ENCODE data around the gene WDR59. TPM values are rescaled to one million over a fixed set of nuclear protein-coding genes. Genes with fewer than 3 reads are reported as not detected.
A peak's percentile ranks its signal among the peaks of the same experiment; 100 is the strongest.
"Not testable (repeated sequence)": the region's sequence is repeated elsewhere in the genome, so short reads cannot be mapped to it uniquely, and the experiment has no call there.

WDR59 gene
- total RNA-seq, 1 donor = 21.7 TPM

DNA sequence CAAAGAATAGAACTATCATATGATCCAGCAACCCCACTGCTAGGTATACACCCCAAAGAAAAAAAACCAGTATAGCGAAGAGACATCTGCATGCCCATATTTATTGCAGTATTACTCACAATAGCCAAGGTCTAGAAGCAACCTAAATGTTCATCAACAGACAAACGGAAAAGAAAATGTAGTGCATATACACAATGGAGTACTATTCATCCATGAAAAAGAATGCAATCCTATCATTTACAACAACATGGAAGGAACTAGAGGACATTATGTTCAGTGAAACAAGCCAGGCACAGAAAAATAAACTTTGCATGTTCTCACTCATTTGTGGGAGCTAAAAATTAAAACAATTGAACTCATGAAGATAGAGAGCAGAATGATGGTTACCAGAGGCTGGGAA, 55.3 kb downstream of the WDR59 start:
- no peak overlapping the region for H3K4me3 ChIP-seq (ENCODE audit: low read depth, low read length)
- TF ChIP-seq, protein P1, sequence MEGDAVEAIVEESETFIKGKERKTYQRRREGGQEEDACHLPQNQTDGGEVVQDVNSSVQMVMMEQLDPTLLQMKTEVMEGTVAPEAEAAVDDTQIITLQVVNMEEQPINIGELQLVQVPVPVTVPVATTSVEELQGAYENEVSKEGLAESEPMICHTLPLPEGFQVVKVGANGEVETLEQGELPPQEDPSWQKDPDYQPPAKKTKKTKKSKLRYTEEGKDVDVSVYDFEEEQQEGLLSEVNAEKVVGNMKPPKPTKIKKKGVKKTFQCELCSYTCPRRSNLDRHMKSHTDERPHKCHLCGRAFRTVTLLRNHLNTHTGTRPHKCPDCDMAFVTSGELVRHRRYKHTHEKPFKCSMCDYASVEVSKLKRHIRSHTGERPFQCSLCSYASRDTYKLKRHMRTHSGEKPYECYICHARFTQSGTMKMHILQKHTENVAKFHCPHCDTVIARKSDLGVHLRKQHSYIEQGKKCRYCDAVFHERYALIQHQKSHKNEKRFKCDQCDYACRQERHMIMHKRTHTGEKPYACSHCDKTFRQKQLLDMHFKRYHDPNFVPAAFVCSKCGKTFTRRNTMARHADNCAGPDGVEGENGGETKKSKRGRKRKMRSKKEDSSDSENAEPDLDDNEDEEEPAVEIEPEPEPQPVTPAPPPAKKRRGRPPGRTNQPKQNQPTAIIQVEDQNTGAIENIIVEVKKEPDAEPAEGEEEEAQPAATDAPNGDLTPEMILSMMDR (IDR thresholded peaks at IDR 0.05; ENCODE audit: insufficient read depth, low read length) = no peak
- DNase-seq (ENCODE audit: low read depth) = no peak

DNA sequence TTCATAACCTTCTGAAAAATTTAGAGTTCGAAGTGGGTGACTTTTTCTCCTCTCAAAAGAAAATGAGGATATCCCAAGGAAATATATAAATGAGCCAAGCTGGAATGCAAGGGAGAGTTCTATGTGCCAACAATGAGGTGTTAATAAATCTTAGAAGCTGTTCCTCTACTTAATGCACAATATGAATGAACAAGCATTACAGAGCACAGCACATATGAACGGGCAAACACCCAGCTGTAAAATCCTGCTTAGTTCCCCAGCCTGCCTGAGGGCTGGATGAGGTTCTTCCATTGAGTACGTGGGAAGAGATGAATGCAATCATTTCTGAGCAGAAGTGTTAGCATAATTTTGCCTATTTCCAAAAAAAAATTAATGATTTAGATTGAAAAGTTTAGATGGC, 58.1 kb downstream of the WDR59 start:
- TF ChIP-seq, protein P1 (IDR thresholded peaks at IDR 0.05; ENCODE audit: insufficient read depth, low read length) = no peak
- DNase-seq (ENCODE audit: low read depth) = no peak
- H3K4me3 ChIP-seq (ENCODE audit: low read depth, low read length) = no peak overlapping the region

DNA sequence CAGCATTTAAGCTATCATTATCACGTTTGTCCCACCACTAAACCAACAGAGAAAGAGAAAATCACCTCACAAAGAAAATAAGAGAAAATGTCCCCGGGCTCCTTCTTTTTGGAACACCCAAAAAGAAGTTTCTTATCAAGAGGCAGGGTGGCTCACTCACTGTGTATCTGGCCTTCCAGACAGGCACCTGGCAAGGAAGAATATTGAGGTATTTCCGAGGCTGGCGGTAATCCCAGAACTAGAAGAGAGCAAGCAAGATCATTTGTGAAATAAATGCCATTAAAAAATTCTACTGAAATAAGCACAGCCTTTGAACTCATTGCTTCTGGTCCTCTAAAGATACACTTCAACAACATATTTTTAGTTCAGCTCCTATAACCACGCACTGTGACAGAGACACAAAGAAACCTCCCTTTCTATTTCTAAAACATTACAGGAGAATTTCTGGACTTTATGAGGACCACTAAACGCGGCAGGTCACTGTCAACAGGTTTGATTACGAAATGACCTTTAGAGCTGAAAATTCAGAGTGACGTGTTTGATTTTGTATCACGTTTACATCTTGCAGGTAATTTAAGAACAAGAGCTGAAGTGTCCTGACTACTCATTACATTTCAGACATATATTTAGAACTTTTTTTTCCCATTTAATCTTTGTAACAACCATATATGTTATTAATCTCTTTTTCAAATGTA, 61.0 kb downstream of the WDR59 start:
- no peak overlapping the region for H3K4me3 ChIP-seq (ENCODE audit: low read depth, low read length)
- TF ChIP-seq, protein P1 (IDR thresholded peaks at IDR 0.05; ENCODE audit: insufficient read depth, low read length) = no peak
- DNase-seq (ENCODE audit: low read depth) = peak; percentile 41

DNA sequence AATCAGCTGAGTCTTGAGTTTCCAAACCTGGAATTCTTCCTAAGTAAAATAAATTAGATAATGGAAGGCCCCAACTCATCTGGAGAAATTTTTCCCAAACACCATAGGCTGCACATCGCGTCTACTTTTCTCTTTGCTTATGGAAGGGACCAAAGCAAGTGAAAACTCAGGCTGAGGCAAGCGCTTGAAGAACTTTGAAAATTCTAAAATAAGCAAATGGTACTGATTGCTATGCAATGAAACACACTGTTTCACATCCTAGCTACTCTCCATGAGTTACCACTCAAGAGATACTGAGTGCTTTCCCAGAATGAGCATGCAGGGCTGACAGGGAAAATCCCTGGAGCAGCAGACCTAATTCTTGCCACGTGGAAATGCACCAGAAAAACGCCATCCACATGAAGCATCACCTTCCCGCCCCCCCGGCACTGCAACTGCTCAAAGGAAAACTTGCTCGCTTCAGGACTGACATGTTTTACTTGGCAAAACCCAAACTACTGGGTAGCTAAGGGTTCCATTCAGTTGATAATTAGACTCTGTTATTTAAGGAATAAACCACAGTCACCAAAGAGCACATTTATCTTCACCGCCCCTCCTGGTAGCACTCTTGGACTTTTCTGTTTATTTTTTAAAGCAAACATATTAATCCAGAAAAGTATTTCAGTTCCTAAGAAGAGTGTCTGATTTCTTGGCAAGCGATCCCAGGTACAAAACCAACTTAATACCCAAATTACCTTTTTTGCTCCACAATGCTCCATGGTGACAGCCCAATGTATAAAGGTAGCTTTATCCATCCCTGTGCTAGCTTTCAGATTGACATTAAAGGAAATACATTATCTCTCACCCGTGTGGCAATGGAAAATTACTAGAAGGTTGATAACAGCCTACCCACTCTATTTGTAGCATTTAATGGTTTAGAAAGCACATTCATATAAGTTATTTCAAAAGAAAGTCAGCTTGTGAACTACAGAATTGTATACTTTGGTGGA, 62.5 kb downstream of the WDR59 start:
- TF ChIP-seq, protein P1 (IDR thresholded peaks at IDR 0.05; ENCODE audit: insufficient read depth, low read length) = no peak
- peak; percentile 28 for DNase-seq (ENCODE audit: low read depth)
- no peak overlapping the region for H3K4me3 ChIP-seq (ENCODE audit: low read depth, low read length)

DNA sequence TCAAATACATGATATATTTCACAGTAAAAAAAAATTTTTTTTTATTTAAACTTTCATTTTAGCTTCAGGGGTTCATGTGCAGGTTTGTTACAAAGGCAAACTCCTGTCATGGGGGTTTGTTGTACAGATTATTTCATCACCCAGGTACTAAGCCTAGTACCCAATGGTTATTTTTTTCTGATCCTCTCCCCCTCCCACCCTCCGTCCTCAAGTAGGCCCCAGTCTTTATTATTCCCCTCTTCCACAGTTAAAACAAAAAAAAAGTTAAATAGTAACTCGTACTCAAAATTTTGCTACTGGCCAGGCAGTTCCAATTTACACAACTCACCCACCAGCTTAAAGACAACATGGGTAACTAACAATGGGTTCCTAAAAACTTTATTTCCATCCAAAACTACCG, 63.9 kb downstream of the WDR59 start:
- no peak overlapping the region for H3K4me3 ChIP-seq (ENCODE audit: low read depth, low read length)
- DNase-seq (ENCODE audit: low read depth) = no peak
- TF ChIP-seq, protein P1 (IDR thresholded peaks at IDR 0.05; ENCODE audit: insufficient read depth, low read length) = no peak

DNA sequence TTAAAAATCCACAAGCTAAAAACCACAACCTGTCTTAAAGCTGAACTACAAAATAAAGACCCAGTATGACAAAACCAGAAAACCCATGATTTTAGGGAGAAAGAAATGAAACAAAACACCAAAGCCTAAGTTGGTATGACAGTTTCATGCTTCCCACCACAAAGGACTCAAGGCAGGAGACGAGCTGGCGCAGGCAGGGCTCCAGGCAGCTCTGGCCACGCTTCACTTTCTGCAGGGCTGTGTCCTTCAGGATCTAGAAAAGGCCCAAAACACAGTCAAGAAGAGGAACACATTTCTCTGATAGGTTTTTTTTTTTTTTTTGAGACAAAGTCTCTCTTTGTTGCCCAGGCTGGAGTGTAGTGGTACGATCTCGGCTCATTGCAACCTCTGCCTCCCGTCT, 75.3 kb downstream of the WDR59 start:
- H3K4me3 ChIP-seq (ENCODE audit: low read depth, low read length) = no peak overlapping the region
- no peak for DNase-seq (ENCODE audit: low read depth)
- TF ChIP-seq, protein P1 (IDR thresholded peaks at IDR 0.05; ENCODE audit: insufficient read depth, low read length) = no peak

DNA sequence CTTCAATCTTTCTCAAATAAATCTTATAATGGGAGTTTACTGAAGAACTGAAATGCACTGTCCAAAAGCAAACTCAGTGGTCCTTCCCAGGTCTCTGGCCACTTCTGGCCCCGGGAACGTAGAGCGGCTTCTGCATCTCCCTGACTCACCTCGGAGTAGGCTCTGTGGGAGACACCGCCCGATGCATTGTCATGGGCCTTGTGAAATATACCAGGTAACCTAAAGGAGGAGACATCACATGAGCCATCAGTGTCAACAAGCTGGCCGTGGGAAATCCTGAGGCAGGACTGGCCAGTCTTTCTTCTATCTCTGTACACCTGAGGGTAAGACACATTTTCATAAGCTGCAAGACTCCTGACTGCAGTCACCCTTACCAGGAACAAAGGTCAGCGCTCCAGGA, 76.2 kb downstream of the WDR59 start:
- not testable (repeated sequence) for DNase-seq (ENCODE audit: low read depth); H3K4me3 ChIP-seq (ENCODE audit: low read depth, low read length)

Measured in fibroblast of the aortic adventitia (primary cell).